Measurements from ENCODE around the gene SH3BGRL2. TPM values are rescaled to one million over a fixed set of nuclear protein-coding genes. Genes with fewer than 3 reads are reported as not detected.
"Not testable (repeated sequence)": the region's sequence is repeated elsewhere in the genome, so short reads cannot be mapped to it uniquely, and the experiment has no call there.

SH3BGRL2 gene
- total RNA-seq, 1 experiment from 2014 or later = 13.8 TPM

DNA sequence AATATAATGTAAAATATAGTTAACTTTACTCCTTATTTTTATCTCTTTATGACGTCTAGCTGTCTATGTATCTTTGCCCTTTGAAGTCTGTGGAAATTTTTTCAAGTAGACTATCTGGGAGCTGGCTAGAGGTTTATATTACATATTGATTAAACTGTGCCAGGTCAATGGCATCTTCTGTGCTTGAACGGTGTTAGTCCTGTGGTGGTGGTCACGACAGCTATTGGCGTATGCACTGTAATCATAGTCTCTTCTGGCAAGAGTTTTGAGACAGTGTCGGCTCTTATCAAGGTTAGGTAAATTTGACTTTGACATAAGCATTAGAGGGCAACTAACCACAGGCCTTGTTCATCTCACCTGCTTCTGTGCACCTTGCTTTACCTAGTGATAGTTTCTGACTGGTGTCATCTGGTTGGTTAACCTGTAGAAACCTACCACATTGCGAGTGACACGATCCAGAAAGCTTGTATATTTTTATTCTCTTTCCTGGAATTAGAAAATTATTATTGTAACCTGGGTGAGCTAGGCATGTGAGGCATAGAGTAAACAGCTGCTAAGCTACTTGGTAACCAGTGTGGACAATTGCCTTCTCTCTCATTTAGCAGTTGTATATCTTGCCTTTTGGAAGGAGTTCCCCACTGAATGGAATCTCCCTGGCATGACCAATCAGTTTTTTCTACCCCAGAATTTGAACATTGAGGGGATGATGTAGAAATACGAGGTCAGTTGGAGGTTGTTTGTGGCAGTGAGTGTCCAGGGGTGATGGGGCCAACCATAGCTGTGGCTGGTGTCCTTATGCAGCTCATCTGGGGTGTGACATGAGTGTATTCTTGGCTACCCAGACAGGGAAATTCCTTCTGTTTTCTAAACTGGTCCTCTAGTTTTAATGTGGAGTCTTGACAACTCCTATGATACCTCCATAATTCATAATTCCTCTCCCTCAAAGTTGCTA, 45.9 kb downstream of the SH3BGRL2 start (continued):
- TF ChIP-seq, protein P1, sequence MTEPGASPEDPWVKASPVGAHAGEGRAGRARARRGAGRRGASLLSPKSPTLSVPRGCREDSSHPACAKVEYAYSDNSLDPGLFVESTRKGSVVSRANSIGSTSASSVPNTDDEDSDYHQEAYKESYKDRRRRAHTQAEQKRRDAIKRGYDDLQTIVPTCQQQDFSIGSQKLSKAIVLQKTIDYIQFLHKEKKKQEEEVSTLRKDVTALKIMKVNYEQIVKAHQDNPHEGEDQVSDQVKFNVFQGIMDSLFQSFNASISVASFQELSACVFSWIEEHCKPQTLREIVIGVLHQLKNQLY (CRISPR knock-in tag; IDR thresholded peaks at IDR 0.05) = no peak
- no peak for TF ChIP-seq ESRRA (CRISPR knock-in tag; IDR thresholded peaks at IDR 0.05; ENCODE audit: borderline replicate concordance)
- TF ChIP-seq, protein P2, sequence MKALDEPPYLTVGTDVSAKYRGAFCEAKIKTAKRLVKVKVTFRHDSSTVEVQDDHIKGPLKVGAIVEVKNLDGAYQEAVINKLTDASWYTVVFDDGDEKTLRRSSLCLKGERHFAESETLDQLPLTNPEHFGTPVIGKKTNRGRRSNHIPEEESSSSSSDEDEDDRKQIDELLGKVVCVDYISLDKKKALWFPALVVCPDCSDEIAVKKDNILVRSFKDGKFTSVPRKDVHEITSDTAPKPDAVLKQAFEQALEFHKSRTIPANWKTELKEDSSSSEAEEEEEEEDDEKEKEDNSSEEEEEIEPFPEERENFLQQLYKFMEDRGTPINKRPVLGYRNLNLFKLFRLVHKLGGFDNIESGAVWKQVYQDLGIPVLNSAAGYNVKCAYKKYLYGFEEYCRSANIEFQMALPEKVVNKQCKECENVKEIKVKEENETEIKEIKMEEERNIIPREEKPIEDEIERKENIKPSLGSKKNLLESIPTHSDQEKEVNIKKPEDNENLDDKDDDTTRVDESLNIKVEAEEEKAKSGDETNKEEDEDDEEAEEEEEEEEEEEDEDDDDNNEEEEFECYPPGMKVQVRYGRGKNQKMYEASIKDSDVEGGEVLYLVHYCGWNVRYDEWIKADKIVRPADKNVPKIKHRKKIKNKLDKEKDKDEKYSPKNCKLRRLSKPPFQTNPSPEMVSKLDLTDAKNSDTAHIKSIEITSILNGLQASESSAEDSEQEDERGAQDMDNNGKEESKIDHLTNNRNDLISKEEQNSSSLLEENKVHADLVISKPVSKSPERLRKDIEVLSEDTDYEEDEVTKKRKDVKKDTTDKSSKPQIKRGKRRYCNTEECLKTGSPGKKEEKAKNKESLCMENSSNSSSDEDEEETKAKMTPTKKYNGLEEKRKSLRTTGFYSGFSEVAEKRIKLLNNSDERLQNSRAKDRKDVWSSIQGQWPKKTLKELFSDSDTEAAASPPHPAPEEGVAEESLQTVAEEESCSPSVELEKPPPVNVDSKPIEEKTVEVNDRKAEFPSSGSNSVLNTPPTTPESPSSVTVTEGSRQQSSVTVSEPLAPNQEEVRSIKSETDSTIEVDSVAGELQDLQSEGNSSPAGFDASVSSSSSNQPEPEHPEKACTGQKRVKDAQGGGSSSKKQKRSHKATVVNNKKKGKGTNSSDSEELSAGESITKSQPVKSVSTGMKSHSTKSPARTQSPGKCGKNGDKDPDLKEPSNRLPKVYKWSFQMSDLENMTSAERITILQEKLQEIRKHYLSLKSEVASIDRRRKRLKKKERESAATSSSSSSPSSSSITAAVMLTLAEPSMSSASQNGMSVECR (CRISPR knock-in tag; IDR thresholded peaks at IDR 0.05; ENCODE audit: borderline replicate concordance) = no peak
- no peak for TF ChIP-seq KAT7 (CRISPR knock-in tag; IDR thresholded peaks at IDR 0.05; ENCODE audit: borderline replicate concordance)
- TF ChIP-seq TP53 (CRISPR knock-in tag; IDR thresholded peaks at IDR 0.05) = no peak
- TF ChIP-seq, protein P3, sequence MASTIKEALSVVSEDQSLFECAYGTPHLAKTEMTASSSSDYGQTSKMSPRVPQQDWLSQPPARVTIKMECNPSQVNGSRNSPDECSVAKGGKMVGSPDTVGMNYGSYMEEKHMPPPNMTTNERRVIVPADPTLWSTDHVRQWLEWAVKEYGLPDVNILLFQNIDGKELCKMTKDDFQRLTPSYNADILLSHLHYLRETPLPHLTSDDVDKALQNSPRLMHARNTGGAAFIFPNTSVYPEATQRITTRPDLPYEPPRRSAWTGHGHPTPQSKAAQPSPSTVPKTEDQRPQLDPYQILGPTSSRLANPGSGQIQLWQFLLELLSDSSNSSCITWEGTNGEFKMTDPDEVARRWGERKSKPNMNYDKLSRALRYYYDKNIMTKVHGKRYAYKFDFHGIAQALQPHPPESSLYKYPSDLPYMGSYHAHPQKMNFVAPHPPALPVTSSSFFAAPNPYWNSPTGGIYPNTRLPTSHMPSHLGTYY (CRISPR knock-in tag; IDR thresholded peaks at IDR 0.05) = no peak
- TF ChIP-seq, protein P4, sequence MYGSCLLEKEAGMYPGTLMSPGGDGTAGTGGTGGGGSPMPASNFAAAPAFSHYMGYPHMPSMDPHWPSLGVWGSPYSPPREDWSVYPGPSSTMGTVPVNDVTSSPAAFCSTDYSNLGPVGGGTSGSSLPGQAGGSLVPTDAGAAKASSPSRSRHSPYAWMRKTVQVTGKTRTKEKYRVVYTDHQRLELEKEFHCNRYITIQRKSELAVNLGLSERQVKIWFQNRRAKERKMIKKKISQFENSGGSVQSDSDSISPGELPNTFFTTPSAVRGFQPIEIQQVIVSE (CRISPR knock-in tag; IDR thresholded peaks at IDR 0.05; ENCODE audit: borderline replicate concordance) = no peak

DNA sequence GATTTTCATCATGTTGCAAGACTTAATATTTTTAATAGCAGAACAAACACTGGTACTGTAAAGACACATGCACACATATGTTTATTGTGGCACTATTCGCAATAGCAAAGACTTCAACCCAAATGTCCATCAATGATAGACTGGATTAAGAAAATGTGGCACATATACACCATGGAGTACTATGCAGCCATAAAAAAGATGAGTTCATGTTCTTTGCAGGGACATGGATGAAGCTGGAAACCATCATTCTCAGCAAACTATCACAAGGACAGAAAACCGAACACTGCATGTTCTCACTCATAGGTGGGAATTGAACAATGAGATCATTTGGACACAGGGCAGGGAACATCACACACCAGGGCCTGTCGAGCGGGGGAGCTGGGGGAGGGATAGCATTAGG, 51.6 kb downstream of the SH3BGRL2 start:
- H3K36me3 Mint-ChIP-seq; CTCF ChIA-PET; H3K9me3 Mint-ChIP-seq; H3K4me3 Mint-ChIP-seq; DNase-seq (ENCODE audit: low spot score); ATAC-seq; POLR2A ChIA-PET; H3K27ac Mint-ChIP-seq; H3K27me3 Mint-ChIP-seq (ENCODE audit: low read depth): not testable (repeated sequence)
- H3K4me1 Mint-ChIP-seq = peaks cover 13% of the 10 kb centered on the region

DNA sequence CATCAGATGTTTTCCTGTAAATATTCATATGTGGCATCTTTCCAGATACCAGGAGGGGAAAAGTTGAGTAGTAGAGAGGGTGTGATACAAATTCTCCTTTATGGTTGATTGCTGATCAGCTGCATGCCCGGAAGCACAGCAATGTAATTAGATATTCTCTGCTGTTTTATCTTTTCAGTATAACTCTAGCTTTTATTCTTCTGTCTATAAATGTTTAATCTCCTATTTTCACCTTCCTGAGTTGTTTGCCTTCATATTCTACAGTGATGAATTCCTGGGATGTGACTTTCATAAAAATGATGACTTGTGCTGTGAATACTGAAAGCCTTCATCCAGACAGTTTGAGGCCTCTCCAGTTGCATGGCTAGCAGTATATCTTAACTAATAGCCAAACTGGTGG, 53.7 kb downstream of the SH3BGRL2 start:
- no peak overlapping the region for H3K27ac Mint-ChIP-seq
- DNase-seq (ENCODE audit: low spot score) (no peak), ATAC-seq (no peak)
- ChIA-PET POLR2A (no interaction called here), CTCF (no interaction called here)
- H3K4me3 Mint-ChIP-seq = no peak overlapping the region
- H3K4me1 Mint-ChIP-seq = peaks cover 16% of the 10 kb centered on the region
- no peaks in the 10 kb centered on the region for H3K27me3 Mint-ChIP-seq (ENCODE audit: low read depth)
- H3K9me3 Mint-ChIP-seq = peaks cover 6% of the 10 kb centered on the region; the same call in 1 of the 2 replicates
- peaks cover 6% of the 10 kb centered on the region for H3K36me3 Mint-ChIP-seq
- TF ChIP-seq TEAD1 (CRISPR knock-in tag; IDR thresholded peaks at IDR 0.05) (no peak), NR3C1 (CRISPR knock-in tag; conservative IDR thresholded peaks at IDR 0.05; ENCODE audit: low read depth) (no peak)
- TF ChIP-seq, protein P1 (CRISPR knock-in tag; IDR thresholded peaks at IDR 0.05) = no peak
- TF ChIP-seq, protein P5, sequence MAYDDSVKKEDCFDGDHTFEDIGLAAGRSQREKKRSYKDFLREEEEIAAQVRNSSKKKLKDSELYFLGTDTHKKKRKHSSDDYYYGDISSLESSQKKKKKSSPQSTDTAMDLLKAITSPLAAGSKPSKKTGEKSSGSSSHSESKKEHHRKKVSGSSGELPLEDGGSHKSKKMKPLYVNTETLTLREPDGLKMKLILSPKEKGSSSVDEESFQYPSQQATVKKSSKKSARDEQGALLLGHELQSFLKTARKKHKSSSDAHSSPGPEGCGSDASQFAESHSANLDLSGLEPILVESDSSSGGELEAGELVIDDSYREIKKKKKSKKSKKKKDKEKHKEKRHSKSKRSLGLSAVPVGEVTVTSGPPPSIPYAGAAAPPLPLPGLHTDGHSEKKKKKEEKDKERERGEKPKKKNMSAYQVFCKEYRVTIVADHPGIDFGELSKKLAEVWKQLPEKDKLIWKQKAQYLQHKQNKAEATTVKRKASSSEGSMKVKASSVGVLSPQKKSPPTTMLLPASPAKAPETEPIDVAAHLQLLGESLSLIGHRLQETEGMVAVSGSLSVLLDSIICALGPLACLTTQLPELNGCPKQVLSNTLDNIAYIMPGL (CRISPR knock-in tag; IDR thresholded peaks at IDR 0.05) = no peak
- TF ChIP-seq, protein P6, sequence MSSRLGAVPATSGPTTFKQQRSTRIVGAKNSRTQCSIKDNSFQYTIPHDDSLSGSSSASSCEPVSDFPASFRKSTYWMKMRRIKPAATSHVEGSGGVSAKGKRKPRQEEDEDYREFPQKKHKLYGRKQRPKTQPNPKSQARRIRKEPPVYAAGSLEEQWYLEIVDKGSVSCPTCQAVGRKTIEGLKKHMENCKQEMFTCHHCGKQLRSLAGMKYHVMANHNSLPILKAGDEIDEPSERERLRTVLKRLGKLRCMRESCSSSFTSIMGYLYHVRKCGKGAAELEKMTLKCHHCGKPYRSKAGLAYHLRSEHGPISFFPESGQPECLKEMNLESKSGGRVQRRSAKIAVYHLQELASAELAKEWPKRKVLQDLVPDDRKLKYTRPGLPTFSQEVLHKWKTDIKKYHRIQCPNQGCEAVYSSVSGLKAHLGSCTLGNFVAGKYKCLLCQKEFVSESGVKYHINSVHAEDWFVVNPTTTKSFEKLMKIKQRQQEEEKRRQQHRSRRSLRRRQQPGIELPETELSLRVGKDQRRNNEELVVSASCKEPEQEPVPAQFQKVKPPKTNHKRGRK (CRISPR knock-in tag; IDR thresholded peaks at IDR 0.05; ENCODE audit: borderline replicate concordance) = no peak
- TF ChIP-seq, protein P7, sequence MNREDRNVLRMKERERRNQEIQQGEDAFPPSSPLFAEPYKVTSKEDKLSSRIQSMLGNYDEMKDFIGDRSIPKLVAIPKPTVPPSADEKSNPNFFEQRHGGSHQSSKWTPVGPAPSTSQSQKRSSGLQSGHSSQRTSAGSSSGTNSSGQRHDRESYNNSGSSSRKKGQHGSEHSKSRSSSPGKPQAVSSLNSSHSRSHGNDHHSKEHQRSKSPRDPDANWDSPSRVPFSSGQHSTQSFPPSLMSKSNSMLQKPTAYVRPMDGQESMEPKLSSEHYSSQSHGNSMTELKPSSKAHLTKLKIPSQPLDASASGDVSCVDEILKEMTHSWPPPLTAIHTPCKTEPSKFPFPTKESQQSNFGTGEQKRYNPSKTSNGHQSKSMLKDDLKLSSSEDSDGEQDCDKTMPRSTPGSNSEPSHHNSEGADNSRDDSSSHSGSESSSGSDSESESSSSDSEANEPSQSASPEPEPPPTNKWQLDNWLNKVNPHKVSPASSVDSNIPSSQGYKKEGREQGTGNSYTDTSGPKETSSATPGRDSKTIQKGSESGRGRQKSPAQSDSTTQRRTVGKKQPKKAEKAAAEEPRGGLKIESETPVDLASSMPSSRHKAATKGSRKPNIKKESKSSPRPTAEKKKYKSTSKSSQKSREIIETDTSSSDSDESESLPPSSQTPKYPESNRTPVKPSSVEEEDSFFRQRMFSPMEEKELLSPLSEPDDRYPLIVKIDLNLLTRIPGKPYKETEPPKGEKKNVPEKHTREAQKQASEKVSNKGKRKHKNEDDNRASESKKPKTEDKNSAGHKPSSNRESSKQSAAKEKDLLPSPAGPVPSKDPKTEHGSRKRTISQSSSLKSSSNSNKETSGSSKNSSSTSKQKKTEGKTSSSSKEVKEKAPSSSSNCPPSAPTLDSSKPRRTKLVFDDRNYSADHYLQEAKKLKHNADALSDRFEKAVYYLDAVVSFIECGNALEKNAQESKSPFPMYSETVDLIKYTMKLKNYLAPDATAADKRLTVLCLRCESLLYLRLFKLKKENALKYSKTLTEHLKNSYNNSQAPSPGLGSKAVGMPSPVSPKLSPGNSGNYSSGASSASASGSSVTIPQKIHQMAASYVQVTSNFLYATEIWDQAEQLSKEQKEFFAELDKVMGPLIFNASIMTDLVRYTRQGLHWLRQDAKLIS (CRISPR knock-in tag; IDR thresholded peaks at IDR 0.05; ENCODE audit: borderline replicate concordance) = no peak
